Left renal cortex interstitium (tissue), 4 donors: ENCODE results near the gene UCKL1. TPM values are rescaled to one million over a fixed set of nuclear protein-coding genes. Genes with fewer than 3 reads are reported as not detected.
"Not testable (repeated sequence)": the region's sequence is repeated elsewhere in the genome, so short reads cannot be mapped to it uniquely, and the experiment has no call there.

ENCODE experiments used
- DNase-seq, 4 donors: peaks; one replicate each; pipeline ENCODE4 v3.0.0-alpha.2; 2013; ENCODE audit warnings: low read depth in 4 of 4, low spot score in 2 of 4, missing footprints in 1 of 4
- polyA plus RNA-seq, 4 donors: library from polyadenylated mRNA; unstranded; fragments of 120-200 nt; gene quantifications; one replicate each; pipeline ENCODE4 v1.2.1, GENCODE V29; 2013; ENCODE audit not compliant: insufficient read length in 4 of 4

Gene UCKL1
- polyA plus RNA-seq: 10 to 100 TPM; 36.6 to 76.7 (median 57.0) TPM

DNA sequence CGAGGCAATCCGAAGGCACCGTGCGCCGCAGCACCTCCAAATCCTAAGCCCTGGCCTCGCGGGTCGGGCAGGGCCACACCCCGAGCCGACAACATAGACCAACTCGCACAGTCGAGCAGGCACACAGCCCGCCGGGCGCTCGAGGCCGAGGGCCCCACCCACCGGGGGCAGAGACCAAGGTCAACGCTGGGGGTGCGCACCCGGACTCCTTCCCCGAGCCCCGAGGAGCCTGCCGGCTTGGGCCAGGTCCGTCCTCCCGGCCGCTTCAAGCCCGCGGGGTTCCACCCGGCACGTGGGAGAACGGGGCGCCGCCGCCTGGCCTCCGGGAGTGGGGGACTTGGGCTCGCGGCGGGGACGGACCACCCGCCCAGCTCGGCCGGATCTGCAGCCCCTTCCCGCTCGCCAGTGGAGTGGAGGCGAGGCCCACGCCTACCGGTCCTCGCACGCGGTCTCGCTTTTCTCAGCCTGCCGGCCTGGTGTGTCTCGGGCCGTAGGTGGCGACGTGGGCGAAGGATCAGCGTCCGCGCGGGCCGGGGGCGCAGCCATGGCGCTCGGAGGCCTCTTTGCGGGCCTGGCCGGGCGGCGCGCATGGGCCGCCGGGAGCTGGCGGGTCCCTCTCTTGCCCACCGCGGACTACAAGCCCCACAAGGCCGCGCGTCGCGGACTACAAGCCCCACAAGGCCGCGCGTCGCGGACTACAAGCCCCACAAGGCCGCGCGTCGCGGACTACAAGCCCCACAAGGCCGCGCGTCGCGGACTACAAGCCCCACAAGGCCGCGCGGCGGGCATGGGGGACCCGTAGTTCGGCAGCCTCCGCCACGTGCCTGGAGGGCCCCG, at the start of gene UCKL1:
Gene UCKL1 (minus strand): TSS at position 590 of the 837 bp plus-strand sequence. CDS start 44 bp downstream, at position 546.
- peak in 1 of 4 donors; percentile 80 for DNase-seq

DNA sequence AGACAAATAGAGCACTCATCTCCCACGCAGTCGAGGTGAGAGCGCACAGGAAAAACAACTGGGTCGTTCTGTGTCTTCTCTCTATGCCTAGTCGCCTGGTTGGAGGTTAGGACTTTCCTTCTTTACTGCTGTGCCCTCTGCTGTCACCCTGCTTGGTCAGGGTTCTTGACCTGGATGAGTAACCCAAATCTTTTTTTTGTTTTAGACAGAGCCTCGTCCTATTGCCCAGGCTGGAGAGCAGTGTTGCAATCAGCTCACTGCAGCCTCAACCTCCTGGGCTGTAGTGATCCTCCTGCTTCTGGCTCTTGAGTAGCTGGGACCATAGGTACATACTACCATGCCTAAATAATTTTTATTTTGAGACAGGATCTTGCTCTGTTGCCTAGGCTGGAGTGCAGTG, 49.2 kb upstream of the UCKL1 start:
- no peak for DNase-seq

DNA sequence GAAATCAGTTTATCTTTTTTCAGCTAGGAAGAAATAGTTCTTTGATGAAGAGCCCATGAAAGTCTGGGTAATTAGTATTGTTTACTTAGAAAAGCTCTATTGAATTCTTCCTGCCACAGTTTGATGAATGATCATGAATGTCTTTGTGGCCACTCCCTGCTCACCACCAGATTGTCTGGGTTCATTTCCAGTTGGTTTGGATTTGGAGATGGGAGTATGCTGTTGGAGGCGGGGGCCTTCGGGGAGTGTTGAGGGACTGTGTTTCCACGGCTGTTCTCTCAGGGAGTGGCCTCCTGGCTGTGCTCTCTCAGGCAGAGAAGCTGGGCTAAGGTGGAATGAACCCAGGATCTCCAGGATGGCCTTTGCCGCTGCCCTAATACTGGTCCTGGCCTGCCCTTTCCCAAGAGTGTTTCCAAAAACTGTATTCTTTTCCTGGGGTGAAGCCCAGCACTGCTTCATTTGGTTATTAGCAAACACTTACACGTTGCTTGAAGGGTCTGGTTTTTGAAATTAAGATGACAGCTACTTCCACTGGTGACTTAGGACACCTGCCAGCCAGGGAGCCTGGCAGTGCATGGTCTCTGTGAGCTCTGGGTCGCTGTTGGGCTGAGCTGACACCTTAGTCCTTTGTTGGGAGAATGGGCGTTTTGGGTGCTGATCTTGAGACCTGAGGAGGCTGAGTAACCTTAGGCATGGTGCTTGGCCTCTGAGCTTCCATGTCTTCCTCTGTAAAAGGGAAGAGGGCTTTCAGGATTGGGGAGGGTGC, 47.9 kb upstream of the UCKL1 start:
- peak in 1 of 4 donors; percentile 13 for DNase-seq

DNA sequence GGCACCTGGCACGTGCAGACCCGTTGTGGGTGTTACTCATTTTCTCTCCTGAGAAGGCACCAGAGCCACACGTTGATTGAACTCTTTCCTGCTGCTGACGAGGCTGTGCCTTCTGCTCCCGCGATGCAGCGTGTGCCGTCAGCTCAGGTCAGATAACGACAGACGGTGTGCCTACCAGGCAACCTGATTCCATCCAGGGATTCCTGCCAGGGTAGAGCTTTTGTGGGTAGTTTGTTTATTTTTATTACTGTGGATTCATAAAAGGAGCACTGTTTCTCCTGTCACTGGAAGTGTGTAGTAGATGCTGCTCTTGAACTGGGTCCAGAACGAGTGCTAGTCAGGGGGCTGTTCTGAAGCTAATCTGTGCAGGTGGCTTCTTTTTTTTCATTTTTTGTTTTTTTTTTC, 45.4 kb upstream of the UCKL1 start:
- DNase-seq: no peak

DNA sequence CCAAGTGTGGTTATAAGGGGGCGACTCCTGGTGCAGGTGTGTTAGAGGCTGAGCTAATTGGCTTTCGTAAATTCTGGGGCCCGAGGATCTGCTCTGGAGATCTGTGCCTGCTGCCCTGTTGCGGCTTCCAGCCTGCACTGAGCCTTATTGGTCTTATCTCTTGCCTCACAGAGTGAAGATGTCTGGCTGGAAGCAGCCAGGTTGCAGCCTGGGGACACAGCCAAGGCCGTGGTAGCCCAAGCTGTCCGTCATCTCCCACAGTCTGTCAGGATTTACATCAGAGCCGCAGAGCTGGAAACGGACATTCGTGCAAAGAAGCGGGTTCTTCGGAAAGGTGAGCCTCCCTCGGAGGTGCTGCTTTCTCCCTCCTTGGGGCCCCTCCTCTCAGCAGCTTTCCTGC, 44.7 kb upstream of the UCKL1 start:
- no peak for DNase-seq

DNA sequence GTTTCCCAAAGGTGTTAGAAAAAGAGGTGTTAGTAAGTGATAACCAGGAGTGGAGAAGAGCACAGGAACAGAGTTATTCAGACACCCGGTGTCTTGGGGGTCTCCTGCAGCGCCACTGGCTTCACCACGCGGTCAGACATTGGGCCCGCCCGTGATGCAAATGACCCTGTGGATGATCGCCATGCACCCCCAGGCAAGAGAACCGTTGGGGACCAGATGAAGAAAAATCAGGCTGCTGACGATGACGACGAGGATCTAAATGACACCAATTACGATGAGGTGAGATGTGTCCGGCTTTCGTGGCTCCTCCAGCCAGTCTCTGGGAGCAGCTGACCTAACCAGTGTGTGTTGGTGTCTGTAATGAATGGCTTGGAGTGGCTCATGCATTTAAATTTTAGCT, 26.7 kb upstream of the UCKL1 start:
- no peak for DNase-seq

DNA sequence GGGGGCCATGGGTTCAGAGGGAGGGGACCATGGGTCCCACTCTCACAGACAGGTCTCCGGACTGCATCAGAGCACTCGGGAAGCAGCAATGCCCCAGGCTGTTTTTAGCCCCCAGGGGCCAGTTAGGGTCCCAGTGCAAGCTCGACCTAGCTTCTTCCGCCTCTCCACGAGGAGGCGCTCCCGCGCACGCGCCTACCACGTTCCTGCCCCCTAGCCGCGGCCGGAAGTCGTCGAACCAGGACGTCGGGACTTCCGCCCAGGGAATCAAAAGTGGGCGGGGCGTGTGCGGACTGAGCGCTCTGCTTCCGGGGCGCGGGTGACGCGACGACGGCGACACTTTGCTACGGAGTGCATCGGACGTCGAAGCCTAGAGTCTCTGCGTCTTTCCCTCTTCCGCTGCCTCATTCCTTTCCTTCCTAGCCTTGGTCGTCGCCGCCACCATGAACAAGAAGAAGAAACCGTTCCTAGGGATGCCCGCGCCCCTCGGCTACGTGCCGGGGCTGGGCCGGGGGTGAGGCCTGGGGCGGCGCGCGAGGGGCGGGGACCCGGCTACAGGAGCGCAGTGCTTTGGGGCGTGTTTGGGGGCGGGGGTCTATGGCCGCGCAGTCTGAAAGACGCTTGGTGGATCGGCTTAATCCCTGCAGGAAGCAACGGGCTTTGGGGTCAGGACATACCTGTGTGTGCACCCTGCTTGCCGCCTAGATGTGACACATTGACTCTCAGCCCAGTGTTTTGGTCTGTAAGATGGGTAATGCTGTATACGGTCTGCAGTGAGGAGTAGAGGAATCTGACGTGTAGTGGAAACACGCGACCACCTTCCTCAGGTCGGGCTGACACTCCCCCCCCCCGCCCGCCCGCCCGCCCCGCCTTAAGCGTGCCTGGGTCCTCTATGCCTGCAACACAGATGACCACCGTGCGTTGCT, 24.9 kb upstream of the UCKL1 start, which contains the start of gene PRPF6:
Gene PRPF6 (plus strand): TSS at position 327 of the 923 bp plus-strand sequence. CDS start 114 bp downstream, at position 441.
- DNase-seq: peak; percentile 72 to 89 (median 82)

DNA sequence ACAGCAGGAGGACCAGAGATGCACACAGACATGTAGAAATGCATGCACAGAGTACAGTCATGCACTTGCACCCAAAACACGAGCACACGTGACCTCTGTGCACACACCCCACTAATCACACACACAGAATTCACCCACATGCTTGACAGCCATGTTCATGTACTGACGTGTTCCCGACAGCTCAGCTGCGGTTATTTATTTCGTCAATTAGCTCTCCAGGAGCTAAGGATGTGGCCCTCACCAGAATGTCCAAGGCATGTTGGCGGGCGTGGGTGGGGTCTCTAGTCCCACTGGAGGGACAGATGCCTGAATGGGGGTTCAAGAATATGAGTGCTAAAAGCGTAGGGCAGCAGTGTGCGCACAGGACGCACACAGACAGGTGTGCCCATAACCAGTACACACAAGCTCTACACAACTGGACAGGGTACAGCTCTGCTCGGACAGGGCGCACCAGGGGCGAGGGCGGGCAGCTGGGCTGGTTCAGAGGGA, 24.1 kb upstream of the UCKL1 start:
- no peak for DNase-seq

DNA sequence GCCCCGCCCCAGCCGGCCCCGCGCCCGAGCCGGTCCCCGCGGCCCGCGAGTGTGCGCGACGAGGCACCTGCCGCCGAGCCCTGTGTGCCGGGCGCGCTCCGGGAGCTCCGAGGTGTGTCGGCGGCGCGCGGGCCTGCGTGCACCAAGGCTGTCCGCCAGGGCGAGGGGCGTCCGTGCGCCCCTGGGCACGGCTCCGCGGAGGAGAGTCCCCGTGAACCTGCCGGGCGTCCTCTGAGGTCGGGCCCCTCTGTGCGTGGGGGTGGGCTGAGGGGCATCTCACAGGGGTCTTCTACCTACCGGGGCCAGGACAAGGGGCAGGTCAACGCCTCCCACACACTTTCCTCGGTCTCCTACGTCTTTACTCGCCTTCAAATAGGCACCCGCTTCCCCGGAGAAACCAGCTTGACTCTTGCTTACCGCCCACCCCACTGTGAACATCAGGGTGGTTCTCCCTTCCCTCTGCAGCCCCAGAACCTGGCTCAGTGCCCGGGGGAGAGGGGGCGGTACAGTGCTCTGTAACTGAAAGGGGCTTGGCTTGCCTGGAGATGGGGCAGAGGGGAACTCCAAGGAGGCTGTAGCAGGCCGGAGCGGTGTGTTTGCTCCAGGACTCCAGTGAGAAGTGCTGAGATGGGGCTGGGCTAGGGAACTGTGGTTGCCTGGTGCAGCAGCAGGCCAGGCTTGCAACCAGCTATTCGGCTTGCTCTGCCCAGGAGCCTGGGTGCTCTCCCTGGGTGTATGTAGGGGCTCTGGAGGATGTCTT, 23.5 kb upstream of the UCKL1 start, which contains the start of gene SAMD10:
Gene SAMD10 (minus strand): TSS at position 86 of the 760 bp plus-strand sequence. CDS start 175 bp downstream, outside the sequence.
- no peak for DNase-seq

DNA sequence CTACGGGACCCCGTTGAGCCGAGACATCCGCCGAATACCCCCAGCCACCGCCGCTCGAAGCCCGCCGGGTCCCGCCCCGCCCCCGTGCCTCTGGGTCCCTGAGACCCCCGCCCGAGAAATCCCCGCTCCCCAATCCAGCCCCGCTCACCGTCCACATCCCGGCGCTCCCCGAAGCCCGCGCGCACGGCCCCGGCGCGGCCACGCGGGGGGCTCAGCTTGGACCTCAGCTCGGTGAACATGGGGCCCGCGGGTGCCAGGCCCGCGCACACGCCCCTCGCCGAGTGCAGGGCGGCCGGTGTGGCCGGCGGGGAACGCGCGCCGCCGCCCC, 23.0 kb upstream of the UCKL1 start:
- DNase-seq: no peak

DNA sequence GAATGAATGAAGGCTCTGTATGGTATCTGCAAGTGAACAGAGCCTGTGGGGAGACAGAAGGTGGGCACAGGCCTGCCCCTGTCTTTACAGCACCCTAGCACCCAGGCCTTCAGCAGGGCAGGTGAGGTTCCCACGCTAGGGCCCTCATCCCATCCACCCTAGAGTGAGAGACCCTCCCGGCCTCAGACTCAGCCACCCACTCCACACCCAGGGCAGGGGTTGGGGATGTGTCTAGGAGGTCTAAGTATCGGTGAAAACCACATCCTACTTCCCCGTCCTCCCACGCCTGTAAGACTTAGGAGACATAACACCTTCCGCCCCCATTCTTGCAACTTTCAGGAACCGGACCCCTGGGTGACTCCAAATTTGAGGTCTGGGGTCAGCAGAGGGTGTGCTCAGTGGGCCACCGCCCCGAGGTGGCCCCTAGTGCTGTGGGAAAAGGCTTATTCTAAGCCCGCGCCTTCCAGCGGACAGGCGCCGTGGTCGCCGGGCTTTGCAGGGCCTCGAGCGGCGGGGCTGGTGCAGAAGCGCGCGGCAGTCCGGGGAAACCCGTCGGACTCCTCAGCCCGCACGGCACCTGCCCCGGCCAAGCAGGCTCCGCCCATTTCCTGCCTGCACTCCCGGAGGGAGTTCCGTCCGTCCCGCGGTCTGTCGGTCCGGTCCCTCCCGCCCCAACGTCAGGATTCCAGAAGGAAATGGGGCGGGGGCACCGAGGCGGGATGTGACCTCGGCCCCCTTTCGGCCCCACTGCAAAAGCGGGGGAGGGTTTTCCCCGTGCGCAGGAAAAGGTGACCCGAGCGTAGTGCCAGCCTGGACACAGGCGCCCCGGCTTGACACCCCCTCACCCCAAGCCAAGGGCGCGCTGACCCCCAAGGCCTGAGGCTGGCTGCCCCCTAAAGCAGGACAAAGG, 22.4 kb upstream of the UCKL1 start:
- DNase-seq: no peak

DNA sequence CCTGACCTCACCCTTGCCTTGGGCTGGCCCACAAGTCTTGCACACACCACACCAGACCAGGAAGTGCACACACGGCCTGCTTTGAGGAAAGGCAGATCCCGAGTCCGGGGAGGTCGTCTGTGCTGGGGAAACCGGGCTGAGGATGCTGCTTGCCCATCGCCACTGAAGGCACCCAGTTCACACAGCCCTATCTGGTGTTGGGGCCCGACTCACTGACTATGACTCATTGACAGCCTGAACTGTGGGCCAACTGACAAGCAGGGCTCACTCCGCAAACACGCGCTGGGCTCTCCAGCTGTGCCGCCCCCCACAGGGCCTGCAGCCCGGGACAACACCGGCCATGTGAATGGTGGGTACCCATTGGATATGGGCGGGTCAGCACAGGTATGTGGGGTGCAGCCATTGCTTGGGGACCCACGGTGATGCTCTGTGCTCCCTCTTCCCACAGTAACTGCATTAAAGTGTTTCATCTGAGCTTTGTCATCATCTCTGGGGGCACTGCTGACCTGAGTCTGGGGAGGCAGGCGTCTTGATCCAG, 21.6 kb upstream of the UCKL1 start:
- DNase-seq: no peak

DNA sequence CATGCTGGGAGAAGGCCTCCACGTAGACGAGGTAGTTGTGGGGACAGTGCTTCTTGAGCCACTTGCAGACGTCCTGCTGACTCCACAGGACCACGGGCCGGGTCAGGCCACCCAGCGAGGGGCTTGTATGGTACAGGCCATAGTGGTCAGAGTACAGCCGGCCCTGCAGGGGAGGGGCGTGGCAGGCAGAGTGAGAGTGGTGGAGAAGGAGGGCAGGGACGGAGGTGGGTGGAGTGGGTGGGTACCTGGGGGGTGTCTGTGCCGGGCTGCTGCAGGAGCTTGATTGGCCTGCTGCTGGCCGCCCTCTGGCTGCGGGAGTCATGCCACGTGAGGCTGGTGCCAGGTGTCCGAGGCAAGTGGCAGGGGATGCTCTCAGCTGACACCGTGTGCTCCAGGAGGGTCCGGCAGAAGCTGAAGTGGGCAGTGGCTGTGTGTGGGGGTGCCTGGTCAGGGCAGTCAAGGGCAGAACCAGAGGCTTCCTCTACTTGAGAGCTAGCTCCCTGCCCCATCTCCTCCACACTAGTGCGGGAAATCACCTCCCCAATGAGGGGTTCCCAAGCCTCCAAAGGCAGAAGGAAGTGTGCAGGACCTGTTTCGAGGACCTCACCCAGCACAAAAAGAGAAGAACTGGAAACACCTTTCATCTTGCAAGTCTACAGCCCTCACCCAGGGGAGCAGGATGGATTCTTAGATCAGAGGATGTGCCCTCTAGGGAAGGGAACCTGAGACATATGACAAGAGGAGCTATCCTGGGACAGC, 20.9 kb upstream of the UCKL1 start:
- no peak for DNase-seq

DNA sequence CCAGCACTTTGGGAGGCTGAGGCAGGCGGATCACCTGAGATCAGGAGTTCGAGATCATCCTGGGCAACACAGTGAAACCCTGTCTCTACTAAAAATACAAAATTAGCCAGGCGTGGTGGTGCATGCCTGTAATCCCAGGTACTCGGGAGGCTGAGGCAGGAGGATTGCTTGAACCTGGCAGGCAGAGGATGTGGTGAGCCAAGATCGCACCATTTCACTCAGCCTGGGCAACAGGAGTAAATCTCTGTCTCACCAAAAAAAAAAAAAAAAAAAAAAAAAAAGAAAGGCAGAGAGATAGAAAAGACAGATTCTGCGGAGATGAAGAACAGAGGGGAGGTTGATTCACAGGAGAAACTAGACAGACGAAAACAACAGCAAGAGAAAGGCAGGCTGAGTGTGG, 20.3 kb upstream of the UCKL1 start:
- DNase-seq: not testable (repeated sequence)

DNA sequence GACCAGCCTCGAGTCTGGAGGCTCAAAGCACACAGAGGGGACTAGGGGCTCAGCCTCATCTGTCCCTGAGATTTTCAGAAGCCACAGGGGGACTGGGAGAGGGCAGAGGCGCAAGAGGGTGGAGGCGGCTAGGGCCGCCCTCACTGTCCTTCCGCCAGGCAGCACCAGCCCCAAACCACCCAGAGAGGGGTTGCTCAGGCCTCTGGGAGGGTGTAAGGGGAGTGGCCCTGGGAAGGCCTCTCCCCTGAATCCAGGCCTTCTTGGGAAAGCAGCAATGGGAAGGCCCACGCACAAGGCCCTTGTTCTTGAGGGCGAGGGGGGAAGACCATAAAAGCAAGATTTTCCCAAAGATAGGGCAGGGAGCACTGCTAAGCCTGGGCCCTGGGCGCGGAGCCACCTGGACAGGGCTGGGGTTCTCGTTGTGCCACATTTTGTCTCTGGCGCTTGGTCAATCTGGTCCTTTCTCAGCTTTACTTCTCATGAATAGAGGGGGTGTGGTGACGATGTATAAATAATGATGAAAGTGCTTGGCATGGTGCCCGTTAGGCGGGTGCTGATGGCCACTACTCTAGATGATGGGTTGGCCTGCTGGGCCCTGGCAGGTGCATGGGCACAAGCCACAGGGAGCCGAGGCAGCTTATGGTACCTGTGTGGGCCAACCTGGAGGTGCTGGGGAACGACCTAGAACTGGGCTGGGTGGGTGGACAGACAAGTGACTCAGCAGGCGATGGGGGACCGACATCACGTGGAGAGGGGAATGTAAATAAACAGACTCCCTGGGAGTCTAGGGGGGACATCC, 18.4 kb upstream of the UCKL1 start:
- no peak for DNase-seq

DNA sequence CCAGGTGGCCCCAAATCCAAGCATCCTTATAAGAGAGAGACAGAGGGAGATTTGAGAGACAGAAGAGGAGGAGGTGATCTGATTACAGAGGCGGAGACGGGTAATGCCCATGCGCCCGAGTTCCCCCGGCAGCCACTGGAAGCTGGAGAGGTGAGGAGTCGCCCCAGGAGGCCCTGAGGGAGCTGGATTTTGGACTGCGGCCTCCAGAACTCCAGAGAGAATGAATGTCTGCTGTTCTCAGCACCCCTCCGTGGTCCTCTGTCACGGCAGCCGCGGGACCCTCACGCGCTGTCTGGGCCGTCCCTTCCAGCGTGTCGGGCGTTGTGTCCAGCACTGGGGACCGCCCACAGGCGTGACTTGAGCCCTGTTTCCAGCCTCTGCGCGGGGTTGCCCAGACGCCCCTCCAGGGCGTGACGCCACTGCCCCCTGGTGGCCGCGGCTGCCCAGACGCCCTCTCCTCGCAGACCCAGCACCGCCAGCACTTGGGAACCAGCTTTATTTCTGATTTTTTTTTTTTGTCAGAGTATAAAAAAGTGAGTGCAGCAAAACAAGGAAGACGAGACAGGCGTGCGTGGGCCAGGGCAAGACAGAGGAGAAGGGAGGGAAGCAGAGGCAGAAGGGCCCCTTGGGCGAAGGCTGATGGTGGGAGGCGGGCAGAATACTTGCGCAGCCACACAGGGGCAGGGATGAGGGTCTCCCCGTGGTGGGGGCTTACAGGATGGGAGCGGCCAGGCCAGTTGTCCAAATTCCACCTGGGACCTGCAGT, 17.6 kb upstream of the UCKL1 start:
- no peak for DNase-seq
